ENCODE results near the gene ARHGAP33. TPM values are rescaled to one million over a fixed set of nuclear protein-coding genes. Genes with fewer than 3 reads are reported as not detected.
"Not testable (repeated sequence)": the region's sequence is repeated elsewhere in the genome, so short reads cannot be mapped to it uniquely, and the experiment has no call there.

ARHGAP33 gene
- polyA plus RNA-seq, 1 donor, result 19.9 TPM

DNA sequence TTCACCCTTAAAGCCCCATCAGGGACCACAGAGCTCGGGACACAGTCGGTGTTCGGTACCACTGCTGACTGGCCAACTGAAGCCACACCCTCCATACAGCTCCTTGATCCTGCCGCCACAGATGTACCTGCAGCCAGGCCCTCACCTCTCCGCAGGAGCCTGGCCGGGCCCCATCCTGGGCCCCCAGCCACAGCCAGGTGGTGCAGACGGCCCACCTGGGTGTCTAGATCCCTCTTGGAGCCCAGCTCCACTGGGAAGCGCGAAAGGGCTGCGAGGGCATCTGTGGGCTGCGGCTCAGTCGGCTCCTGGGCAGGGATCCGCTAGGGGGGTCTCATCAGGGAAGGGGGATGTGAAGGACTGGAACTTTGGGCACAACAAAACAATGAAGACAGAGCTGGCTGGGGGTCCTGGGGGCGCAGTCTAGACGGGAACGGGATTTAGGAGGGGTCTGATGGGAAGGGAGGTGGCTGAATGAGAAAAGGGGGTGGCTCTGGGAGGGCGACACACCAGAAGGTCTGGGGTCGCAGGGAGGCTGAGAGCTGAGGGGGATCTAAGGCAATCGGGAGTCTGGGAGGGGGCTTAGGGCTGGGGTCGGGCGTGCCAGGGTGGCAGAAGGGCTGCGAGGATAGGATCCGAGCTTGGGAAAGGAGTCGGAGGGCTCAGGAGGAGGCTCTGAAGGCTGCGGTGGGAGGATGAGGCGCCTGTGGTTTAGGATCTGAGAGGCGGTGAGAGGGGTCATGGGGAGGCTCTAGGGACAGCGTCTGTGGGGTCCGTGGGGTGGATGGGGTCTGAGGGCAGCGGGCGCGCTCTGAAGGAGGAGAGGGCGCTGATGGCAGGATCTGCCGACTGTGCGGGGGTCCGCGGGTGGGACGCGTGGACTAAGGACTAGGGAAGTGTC, 21.5 kb downstream of the ARHGAP33 start:
- DNase-seq, result no peak

DNA sequence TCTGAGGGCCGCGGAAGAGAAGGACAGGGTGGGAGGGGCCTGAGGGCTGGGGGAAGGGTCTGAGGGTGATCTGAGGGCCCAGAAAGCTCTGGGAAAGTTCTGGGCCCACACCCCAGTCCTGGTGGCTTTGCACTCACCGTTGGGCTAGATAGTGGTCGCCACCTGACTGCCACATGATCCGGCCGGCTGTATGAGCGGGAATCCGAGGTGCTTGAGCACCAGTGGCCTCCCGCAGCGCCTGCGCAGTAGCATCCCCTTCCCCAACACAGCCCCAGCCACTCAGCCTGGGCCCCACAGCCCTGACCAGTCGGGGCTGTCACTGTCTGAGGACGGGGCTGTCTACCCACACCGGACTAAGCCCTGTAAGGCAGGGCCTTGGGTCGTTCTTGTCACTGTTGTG, 22.3 kb downstream of the ARHGAP33 start:
- DNase-seq, result no peak

DNA sequence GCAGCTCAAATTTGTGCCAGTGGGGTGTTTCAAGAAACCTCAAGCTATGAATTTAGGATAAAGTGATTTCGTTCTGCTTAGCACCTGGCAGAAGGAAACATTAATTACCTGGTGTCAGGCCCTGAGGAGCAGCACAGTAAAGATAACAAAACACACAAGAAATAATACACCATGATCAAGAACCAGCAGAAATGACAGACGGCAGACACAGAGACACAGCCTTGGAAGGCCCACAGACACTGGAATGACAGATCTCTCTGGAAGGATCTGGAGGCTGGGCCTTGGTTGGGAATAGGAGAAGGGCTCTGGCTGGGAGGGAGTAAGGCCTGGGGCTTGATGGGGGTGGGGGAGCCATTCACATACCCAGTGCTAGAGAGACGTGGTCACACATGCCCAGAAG, 26.5 kb downstream of the ARHGAP33 start:
- no peak for DNase-seq

DNA sequence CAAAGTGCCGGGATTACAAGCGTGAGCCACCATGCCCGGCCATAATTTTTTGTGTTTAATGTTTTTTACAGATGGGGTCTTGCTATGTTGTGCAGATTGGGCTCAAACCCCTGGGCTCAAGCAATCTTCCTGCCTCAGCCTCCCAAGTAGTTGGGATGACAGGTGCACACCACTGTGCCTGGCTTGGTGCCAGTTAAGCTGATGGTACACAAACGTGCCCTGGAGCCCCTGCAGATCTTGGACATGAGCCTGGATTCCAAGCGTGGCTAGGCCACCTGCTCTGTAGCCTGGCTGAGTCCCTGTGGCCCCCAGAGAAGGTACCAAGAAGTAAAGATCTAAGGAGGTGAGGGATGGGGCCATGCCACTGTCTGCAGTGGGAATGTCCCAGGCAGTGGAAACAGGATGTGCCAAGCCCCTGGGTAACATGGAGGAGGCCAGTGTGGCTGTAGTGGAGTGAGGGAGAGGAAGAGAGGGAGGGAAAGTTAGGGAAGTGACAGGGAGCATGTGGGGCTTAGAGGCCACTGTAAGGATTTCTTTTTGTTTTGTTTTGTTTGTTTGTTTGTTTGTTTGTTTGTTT, 30.2 kb downstream of the ARHGAP33 start:
- DNase-seq, result no peak

DNA sequence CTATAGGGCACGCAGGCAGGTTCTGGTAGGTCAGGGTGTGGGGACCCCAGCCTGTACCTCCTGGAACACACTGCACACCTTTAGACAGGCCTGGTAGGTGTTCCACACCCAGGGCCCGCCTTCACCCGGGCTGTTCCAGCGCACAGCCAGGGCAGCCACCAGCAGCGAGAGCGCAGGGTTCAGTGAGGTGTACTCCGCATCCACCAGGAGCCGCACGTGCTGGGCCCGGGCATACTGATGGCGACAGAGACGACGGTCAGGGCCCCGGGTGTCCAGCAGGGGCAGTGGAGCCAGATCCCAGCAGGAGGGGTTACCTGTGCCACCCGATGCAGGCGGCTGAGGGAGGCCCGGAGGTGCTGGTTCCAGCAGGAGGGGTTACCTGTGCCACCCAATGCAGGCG, 31.2 kb downstream of the ARHGAP33 start:
- no peak for DNase-seq

DNA sequence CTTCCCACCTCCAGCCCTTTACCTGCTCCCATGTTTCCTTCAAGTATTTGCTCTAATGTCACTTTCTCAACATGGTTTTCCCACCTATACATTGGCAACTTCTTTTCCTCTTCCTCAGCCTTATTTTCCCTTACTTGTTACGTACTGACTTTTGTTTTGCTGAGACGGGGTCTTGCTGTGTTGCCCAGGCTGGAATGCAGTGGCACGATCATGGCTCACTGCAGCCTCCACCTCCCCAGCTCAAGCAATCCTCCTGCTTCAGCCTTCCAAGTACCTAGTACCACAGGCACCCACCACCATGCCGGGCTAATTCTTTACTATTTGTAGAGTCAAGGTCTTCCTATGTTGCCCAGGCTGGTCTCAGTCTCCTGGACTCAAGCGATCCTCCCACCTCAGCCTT, 32.3 kb downstream of the ARHGAP33 start:
- DNase-seq, result no peak

DNA sequence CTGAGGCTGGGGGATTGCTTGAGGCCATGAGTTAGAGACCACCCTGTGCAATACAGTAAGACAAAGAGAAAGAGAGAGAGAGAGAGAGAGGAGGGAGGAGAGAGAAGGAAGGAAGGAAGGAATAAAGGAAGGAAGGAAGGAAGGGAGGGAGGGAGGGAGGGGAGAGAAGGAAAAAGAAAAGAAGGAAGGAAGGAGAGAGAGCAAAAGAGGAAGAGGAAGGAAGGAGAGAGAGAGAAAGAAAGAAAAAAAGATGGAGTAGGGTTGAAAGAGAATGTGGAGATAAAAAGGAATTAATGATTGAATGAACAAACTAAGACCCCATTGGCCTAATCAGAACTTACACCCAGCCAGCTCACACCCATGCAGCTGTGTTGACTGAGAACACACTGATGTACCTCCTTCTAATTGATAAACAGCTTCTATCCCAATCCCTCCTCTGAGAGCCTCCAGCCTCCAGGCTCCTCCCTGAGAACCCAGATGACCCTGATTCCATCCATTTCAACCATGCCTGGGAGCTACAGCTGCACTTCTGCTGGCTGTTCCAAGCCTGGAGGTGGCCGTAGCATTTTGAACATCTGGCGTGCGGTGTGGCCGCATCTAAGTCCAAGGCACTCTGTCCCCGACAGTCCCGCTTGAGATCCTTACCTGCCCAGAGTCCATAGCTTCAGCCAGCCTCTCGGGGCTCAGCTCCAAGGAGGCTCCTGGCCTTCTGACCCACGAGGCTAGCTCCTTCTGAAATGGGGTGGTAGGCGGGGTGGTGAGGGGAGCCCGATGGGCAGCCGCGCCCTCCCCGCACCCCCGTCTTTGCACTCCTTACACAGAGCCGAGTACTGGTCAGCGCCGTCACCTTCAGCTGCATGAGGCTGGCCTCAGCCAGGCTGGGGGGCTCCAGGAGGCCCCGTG, 36.2 kb downstream of the ARHGAP33 start:
- no peak for DNase-seq

DNA sequence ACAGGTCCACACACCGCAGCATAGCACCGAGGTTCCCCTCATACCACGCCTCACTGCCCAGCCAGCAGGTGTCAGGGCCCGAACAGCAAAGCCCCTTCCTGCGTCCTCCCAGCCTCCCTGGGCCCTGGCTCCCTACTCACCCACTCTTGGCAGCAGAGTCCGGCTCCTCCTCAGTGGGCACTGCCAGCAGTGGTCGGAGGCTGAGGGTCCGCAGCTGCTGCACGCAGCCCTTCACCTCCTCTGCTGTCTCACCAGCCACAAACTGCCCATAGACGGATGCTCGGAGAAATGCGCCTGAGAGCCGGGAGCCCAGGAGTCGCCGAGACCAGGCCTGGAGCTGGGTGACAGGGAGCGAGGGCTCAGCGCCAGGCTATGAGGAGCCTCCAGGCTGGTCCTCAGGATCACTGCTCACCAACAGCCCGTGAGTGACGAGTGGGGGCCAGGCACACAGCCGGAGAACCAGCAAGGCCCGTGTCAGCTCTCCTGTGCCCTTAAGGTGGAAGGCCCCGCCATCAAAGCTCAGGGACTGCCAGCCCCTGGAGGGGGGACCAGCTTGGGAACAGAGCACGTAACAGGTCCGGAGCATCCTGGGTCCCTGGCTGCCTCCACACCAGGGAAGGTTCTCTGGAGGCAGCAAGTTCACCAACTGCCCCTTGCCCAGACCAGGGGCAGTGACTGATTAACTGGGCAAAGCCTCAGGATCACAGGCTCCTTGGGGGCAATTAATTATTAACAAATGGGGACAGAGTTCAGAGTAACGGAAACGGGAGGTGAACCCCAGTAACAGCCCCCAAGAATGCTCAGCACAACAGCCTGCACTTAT, 37.1 kb downstream of the ARHGAP33 start, which contains the start of gene PRODH2:
Gene PRODH2, minus strand, starts transcription at position 626 of the 823 bp plus-strand sequence. Its CDS starts 40 bp downstream, at position 586.
- DNase-seq, result no peak

DNA sequence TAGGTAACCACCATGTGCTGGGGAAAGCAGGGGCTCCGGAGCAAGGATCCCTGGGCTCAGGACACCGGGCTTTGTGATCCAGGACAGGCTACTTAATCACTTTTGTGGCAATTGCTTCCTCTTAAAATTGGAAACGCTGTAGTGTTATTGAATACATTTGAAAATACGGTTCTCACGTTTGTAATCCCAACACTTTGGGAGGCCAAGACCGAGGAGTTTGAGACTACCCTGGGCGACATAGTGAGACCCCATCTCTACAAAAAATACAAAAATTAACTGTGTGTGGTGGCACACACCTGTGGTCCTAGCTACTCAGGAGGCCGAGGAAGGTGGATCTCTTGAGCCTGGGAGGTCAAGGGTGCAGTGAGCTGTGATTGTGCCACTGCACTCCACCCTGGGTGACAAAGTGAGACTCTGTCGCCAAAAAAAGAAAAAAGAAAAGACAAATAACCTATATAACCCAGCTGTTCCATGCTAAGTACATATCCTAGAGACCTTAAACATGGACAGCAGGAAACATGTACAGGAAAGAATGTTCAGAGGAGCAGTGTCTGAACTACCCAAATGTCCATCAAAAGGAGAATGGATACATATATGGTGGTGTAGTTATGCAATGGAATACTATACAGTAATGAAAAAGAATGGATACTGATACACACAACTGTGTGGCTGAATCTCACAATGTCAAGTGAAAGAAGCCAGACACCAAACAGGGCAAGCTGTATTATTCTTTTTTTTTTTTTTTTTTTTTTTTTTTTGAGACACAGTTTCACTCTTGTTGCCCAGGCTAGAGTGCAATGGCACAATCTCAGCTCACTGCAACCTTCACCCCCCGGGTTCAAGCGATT, 37.9 kb downstream of the ARHGAP33 start:
- no peak for DNase-seq

DNA sequence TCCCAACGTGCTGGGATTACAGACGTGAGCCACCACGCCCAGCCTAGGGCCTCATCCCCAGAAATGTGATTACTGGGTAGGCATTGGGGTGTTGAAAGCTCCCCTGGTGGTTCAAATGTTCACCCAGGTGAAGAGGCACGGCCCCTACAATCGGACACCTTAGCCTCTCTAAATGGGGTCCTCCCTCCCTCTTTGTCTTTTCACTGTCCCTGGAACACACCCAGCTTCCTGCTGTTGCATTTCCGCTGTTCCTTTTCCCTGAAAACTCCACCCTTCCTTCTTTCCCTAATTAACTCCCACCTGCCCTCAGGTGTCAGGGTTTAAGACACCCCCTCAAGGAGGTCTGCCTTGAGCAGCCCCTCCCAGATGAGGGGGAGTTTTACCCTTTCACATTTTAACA, 40.9 kb downstream of the ARHGAP33 start:
- DNase-seq, result no peak

DNA sequence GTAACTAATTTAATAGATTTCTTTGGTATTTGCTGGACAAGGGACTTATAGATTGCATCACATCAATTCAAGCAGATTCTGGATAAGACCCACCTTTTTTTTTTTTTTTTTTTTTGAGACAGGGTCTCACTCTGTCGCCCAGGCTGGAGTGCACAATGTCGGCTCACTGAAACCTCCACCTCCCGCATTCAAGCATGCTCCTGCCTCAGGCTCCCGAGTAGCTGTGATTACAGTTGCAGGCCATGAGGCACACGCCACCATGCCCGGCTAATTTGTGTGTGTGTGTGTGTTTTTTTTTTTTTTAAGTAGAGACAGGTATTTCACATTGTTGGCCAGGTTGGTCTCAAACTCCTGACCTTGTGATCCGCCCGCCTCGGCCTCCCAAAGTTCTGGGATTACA, 41.5 kb downstream of the ARHGAP33 start:
- DNase-seq, result no peak

DNA sequence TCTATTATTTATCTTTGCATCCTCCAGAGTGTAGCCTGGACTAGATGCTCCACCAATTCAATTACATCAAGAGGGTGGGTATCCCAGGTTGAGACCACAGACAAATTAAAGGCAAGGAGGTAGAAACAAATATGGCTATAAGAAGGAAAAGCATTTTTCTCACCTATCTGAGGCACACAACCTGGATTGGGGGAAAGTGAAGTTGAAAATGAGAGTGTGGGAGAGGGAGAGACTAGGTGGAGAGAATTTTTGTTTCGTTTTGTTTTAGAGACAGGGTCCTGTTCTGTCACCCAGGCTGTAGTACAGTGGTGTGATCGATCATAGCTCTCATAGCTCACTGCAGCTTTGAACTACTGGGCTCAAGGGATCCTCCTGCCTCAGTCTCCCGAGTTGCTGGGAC, 43.1 kb downstream of the ARHGAP33 start:
- DNase-seq, result no peak

DNA sequence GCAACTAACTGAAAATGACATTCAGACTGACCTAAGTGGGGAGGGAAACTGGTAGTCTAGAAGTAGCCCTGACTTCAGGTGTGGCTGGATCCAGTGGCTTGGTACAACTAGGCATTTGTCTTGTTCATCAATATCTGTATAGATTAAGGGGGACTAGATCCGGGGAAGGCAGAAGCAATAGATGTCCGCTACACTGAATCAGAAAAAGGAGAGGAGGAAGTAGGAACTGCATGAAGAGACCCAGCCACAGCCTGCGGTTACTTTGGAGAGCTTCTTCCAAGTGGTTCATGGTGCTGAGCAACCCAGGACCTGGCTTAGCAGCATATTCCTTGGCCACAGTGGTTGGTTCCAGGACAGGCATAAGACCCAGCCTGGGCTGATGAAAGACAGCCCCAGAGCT, 47.2 kb downstream of the ARHGAP33 start:
- DNase-seq, result no peak

DNA sequence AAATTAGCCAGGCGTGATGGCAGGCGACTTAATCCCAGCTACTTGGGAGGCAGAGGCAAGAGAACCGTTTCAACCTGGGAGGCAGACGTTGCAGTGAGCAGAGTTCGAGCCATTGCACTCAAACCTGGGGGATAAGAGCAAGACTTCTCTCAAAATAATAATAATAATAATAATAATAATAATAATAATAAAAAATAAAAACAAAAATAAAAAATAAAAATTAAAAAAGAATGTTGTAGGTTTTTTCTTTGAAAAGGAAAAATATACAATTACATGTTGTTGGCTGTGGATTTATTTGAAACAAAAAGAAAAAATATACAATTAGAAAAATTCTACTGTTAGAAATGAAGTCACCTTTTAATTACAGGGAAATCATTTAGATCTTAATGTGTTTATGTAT, 48.8 kb downstream of the ARHGAP33 start:
- DNase-seq, result no peak

DNA sequence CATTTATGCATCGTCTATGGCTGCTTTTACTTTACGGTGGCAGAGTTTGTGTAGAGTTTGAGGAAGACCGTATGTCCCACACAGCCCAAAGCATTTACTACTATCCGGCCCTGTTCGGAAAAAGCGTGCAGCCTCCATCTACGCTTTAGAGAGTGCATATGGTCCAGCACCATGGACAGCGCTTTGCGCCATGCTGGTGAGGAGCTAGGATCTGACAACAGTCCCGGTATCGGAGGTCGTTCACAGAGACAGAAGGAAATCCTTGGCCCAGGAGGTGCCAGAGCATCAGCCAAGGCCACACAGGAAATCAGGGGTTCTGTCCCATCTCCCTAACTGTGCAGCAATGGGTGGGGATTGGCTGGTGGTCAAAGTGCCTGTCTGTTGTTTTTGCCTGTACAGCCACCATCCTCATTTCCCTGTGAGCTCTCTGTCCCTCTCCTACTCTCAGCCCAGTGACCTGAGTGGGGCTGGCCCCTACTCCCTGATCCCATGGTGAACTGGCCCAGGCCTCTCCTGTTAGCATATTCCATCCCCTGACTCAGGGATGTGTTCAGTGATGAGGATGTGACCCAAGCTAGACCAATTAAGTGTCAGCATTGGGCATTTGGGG, 53.4 kb downstream of the ARHGAP33 start:
- peak; percentile 84 for DNase-seq

DNA sequence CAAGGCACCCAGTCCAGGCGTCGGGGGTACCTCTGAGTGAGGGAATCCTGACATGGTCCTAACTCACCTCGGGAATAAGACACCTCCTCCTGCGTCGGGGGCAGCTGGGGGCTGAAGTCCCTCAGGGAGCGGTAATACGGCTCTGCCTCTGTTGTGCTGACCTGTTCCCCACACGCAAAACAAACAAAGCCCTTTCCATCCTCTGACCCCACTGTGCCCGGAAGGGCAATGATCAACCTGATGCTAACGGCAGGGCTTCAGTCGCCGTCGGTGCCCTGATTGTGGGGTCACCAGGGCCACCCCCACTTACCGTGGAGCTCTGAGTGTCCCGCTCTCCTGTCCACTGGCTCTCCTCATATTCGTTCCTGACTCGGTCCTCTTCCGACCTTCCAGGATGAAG, 55.6 kb downstream of the ARHGAP33 start:
- no peak for DNase-seq

DNA sequence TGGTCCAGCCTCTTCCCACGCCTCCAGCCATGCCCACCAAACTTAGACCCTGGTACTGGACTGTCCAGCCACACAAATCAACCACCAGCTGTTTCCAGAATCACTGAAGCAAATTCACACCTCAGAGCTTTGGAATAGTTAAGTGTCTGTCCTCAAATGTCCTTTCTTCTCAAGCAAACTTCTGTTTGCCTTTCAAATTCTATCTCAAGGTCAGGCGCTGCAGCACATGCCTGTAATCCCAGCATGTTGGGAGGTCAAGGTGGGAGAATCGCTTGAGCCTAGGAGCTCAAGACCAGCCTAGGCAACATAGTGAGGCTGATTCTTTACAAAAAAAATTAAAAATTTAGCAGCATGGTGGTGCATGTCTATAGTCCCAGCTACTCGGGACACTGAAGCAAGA, 56.7 kb downstream of the ARHGAP33 start:
- no peak for DNase-seq

DNA sequence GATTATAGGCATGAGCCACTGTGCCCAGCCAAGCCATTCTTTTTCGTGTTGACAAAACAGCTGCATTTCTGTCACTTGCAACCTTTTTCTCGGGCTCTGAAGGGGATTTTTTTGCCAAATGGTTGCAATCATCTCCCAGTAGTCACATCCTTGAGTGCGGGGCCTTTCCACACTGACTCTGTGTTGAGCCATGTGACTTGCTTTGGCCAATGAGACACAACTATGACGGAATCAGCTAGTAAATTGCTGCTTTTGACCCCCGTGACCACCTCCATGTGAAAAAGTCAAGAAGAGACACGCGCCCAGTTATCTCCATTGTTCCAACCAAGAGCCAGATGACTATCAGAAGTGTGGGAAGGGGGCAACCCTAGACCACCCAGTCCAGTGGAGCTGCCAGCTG, 58.6 kb downstream of the ARHGAP33 start:
- no peak for DNase-seq

DNA sequence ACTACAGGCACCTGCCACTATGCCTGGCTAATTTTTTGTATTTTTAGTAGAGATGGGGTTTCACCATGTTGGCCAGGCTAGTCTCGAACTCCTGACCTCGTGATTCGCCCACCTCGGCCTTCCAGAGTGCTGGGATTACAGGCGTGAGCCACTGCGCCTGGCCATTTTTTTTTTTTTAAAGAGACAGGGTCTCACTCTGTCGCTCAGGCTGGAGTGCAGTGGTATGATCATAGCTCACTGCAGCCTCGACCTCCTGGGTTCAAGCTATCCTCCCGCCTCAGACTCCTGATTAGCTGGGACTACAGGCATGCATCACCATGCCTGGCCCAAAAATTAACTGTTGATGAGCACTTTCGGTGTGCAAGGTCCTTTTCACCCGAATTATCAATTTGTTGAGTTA, 60.7 kb downstream of the ARHGAP33 start:
- DNase-seq, result not testable (repeated sequence)
